ENCODE results near the gene STX19.

The STX19 gene

GRCh38 chr3:94070341-94070911, 42.0 kb upstream of the STX19 start:
- no peak for TF ChIP-seq CTCF (IDR thresholded peaks at IDR 0.05; ENCODE audit: low read length)
- no peak for TF ChIP-seq EZH2phosphoT487 (IDR thresholded peaks at IDR 0.05; ENCODE audit: low read length)
- no peak for TF ChIP-seq EZH2 (optimal IDR thresholded peaks at IDR 0.05; ENCODE audit: low read depth, low read length)
- Histone ChIP-seq H3K36me3 (replicated peaks; ENCODE audit: insufficient read depth, low read length) (0 out of 2 replicates have a peak, but pooled peaks cover 2% of the 10 kb centered on the region), H3K27ac (ENCODE audit: low read length) (peak overlapping the region; percentile 38; the same call in 1 of the 2 replicates), H3K9ac (ENCODE audit: low read length) (no peak overlapping the region), H3K4me2 (ENCODE audit: low read depth, low read length) (peak overlapping the region; percentile 42; the same call in 1 of the 2 replicates), H3F3A (ENCODE audit: insufficient read depth, low read length) (peaks cover 12% of the 10 kb centered on the region), H3K9me2 (replicated peaks; ENCODE audit: insufficient read depth, low read length) (no peaks in the 10 kb centered on the region), H3K9me3 (replicated peaks; ENCODE audit: insufficient read depth, low read length) (no peaks in the 10 kb centered on the region), H3K4me1 (ENCODE audit: low read length) (peaks cover 20% of the 10 kb centered on the region), H2AFZ (ENCODE audit: low read length) (no peak overlapping the region), H3K27me3 (replicated peaks; ENCODE audit: insufficient read depth, low read length) (no peaks in the 10 kb centered on the region), H3K4me3 (ENCODE audit: low read length) (no peak overlapping the region), H3K79me2 (ENCODE audit: low read length) (peaks cover 9% of the 10 kb centered on the region; the same call in 1 of the 2 replicates), H4K20me1 (ENCODE audit: insufficient read depth, low read length) (no peaks in the 10 kb centered on the region)
- DNase-seq = peak; percentile 46

GRCh38 chr3:94069194-94069813, 40.9 kb upstream of the STX19 start:
- Histone ChIP-seq H4K20me1 (ENCODE audit: insufficient read depth, low read length) (no peaks in the 10 kb centered on the region), H2AFZ (ENCODE audit: low read length) (no peak overlapping the region), H3K4me2 (ENCODE audit: low read depth, low read length) (no peak overlapping the region), H3K9ac (ENCODE audit: low read length) (no peak overlapping the region), H3K27me3 (replicated peaks; ENCODE audit: insufficient read depth, low read length) (no peaks in the 10 kb centered on the region), H3F3A (ENCODE audit: insufficient read depth, low read length) (peaks cover 12% of the 10 kb centered on the region), H3K79me2 (ENCODE audit: low read length) (peaks cover 20% of the 10 kb centered on the region), H3K9me3 (replicated peaks; ENCODE audit: insufficient read depth, low read length) (no peaks in the 10 kb centered on the region), H3K9me2 (replicated peaks; ENCODE audit: insufficient read depth, low read length) (no peaks in the 10 kb centered on the region), H3K27ac (ENCODE audit: low read length) (no peak overlapping the region), H3K4me1 (ENCODE audit: low read length) (peaks cover 21% of the 10 kb centered on the region), H3K36me3 (replicated peaks; ENCODE audit: insufficient read depth, low read length) (0 out of 2 replicates have a peak, but pooled peaks cover 4% of the 10 kb centered on the region), H3K4me3 (ENCODE audit: low read length) (no peak overlapping the region)
- TF ChIP-seq CTCF (IDR thresholded peaks at IDR 0.05; ENCODE audit: low read length) (peak; percentile 64), EZH2phosphoT487 (IDR thresholded peaks at IDR 0.05; ENCODE audit: low read length) (no peak)
- peak; percentile 32 for DNase-seq

GRCh38 chr3:94066506-94067500, 38.4 kb upstream of the STX19 start:
- no peak for DNase-seq
- no peaks in the 10 kb centered on the region for H4K20me1 ChIP-seq (ENCODE audit: insufficient read depth, low read length)
- H3K9me2 ChIP-seq (replicated peaks; ENCODE audit: insufficient read depth, low read length) = no peaks in the 10 kb centered on the region
- no peak overlapping the region for H2AFZ ChIP-seq (ENCODE audit: low read length)
- H3K27me3 ChIP-seq (replicated peaks; ENCODE audit: insufficient read depth, low read length) = no peaks in the 10 kb centered on the region
- no peak overlapping the region for H3K4me3 ChIP-seq (ENCODE audit: low read length)
- H3K4me2 ChIP-seq (ENCODE audit: low read depth, low read length) = no peak overlapping the region
- peaks cover 30% of the 10 kb centered on the region for H3F3A ChIP-seq (ENCODE audit: insufficient read depth, low read length)
- no peak for TF ChIP-seq CTCF (IDR thresholded peaks at IDR 0.05; ENCODE audit: low read length)
- no peak for TF ChIP-seq EZH2 (optimal IDR thresholded peaks at IDR 0.05; ENCODE audit: low read depth, low read length)
- TF ChIP-seq EZH2phosphoT487 (IDR thresholded peaks at IDR 0.05; ENCODE audit: low read length) = no peak
- H3K9ac ChIP-seq (ENCODE audit: low read length) = no peak overlapping the region
- H3K79me2 ChIP-seq (ENCODE audit: low read length) = peaks cover 31% of the 10 kb centered on the region
- 0 out of 2 replicates have a peak, but pooled peaks cover 4% of the 10 kb centered on the region for H3K36me3 ChIP-seq (replicated peaks; ENCODE audit: insufficient read depth, low read length)
- no peak overlapping the region for H3K27ac ChIP-seq (ENCODE audit: low read length)
- H3K4me1 ChIP-seq (ENCODE audit: low read length) = peaks cover 27% of the 10 kb centered on the region
- H3K9me3 ChIP-seq (replicated peaks; ENCODE audit: insufficient read depth, low read length) = no peaks in the 10 kb centered on the region

All from MM.1S (cell line).